Left renal pelvis (tissue), 4 donors: ENCODE results near the gene CDYL2. TPM values are rescaled to one million over a fixed set of nuclear protein-coding genes. Genes with fewer than 3 reads are reported as not detected.

ENCODE experiments used
- DNase-seq, 4 donors: peaks; one replicate each; pipeline ENCODE4 v3.0.0-alpha.2; 2013; ENCODE audit warnings: low read depth in 4 of 4, low spot score in 3 of 4
- polyA plus RNA-seq, 4 donors: library from polyadenylated mRNA; unstranded; fragments of 120-200 nt; gene quantifications; one replicate each; pipeline ENCODE4 v1.2.1, GENCODE V29; 2013; ENCODE audit not compliant: insufficient read length in 4 of 4

Gene CDYL2
- polyA plus RNA-seq, 4 donors: 6.5 to 7.3 (median 7.2) TPM

- no peak for DNase-seq
These were observed 87.7 kb downstream of the CDYL2 start for GRCh38 chr16:80716564-80717139.

DNA sequence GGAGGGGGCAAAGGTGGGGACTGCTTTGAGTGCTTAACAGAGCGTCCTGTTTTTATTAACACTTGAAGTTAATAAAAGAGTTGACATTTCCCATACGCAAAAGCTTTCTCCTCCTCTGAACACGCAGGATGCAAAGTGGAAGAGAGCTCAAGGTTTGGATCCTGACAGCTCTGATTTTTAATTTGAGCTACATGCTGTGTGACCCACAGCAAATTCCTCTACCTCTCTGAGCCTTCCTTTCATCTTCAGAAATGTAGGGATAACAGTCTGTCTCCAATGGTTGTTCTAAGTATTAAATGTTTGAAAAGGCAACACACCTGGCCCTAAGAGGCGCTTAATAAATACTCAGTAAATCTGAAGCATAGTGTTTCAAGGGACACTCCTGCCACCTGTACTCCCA, 93.0 kb downstream of the CDYL2 start:
- DNase-seq: no peak

- no peak for DNase-seq
These were observed 93.5 kb downstream of the CDYL2 start for GRCh38 chr16:80710918-80711317.

DNA sequence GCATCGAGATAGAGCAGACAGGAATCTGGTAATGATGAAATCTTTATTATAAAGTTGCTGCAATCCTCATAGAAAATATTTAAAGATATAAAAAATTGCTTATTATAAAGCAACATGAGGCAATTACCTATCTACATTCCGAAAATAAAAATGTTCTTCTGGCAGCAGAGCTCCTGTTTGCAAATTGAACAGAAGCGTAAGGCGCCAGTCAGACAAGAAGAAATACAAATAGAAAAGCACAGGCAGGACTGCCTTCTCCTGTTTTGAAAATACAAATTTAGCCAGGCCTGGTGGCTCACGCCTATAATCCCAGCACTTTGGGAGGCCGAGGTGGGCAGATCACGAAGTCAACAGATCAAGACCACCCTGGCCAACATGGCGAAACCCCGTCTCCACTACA, 95.6 kb downstream of the CDYL2 start:
- no peak for DNase-seq

DNA sequence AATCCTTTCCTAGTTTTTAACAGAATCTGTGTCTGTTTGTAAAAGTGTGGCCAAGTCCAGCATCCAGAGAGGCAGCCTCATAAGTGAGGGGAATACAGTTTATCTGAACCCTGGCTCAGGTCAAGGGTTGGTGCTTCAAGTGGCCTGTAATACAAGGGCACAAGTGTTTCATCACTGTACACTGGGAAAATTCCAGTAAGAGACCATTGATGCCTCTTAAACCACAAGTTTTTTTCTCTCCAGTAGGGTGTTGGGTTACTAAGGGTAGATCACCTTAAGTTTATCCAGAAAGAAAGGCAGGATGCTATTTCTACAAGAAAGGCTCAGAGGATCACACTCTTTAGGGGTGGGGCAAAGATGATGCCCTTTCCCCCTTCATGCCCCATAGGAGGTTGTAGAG, 96.7 kb downstream of the CDYL2 start:
- DNase-seq: no peak

- no peak for DNase-seq
These were observed 98.8 kb downstream of the CDYL2 start for GRCh38 chr16:80705596-80705995.

DNA sequence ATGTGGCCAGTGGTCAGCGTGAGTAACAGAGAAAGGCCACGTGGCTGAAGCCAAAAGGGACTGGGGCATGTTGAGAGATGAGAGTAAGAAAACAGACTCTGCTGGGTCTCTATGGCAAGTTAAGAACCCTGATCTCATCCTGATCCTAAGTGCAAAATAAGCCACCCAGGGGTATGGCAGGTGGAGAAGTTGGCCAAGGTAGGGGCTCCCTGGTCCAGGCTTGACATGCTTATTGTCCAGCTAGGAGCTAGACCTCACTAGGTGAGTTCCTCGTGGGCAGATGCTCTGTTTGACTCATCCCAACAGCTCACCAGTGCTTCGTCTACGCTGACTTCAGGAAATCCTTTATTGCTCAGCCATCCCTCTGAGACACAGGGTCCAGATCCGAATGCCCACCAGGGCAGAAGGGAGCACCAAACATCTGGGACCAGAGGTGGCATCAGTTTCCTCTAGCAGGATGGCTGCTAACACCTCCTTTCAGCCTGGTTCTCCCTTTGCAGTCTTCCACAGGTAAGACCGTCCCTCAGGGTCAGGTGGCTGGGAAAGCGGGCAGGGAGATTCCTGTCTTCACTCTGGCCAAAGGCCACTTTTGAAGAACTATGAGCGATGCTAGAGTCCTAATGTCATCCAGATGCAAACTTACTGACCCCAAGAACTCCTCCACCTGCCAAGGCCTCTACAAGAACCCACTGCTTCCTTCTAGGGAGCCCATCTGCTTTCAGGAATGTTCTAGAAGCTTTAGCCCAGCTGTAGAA, 99.5 kb downstream of the CDYL2 start:
- DNase-seq: no peak

- DNase-seq: no peak
These were observed 101.0 kb downstream of the CDYL2 start for GRCh38 chr16:80703131-80704071.

DNA sequence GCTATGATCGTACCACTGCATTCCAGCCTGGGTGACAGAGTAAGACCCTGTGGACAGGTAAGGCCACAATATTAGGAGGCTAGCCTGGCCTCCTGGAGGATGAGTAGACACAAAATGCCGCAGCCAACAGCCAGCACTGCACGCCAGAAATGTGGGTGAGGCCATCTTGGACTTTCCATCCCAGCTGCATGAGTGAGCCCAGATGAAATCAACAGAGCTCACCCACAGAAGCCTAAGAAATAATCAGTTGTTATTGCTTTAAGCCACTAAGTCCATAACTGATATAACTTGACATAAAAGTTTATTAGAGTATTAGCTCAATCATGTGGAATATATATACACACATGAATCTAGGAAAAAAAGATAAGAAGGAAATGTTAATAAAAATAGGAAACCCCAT, 101.7 kb downstream of the CDYL2 start:
- no peak for DNase-seq

DNA sequence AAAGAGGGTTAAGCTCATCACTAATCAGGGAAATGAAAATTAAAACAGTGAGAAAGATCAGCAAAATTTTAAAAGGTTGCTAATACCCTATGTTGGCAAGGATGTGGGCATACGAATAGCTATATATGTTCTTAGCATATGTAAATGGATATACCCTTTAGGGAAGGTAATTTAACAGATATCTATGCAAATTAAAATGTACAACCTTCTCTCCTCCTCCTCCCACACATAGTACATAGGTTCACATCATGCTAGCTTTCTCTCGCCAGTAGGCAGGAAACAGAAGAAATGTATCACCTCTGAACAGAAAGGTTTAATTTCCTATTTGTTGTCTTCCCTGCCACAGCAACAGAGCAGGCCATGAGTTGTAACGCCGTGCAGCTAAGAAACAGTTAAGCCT, 103.8 kb downstream of the CDYL2 start:
- no peak for DNase-seq

- DNase-seq: no peak
These were observed 109.4 kb downstream of the CDYL2 start for GRCh38 chr16:80695020-80695419.

GRCh38 chr16:80693553-80693952, 110.8 kb downstream of the CDYL2 start:
- DNase-seq: no peak

DNA sequence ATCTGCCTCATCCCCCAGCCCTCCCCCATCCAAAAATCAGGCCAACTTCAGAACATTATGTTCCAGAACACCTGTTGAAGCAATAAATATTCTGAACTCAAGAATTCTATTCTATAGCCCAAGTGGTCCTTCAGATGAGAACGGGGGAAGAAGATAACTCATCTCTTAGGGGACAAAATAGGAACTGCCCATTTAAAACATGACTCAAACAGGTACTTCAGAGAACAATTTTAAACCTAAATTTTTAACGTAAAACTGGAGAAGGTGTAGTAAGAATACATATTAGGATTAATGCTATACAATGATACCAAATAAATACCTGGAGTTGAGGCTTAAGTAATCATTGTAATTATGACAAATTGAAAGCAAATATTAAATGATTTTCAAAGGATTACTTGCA, 112.1 kb downstream of the CDYL2 start:
- DNase-seq: no peak

DNA sequence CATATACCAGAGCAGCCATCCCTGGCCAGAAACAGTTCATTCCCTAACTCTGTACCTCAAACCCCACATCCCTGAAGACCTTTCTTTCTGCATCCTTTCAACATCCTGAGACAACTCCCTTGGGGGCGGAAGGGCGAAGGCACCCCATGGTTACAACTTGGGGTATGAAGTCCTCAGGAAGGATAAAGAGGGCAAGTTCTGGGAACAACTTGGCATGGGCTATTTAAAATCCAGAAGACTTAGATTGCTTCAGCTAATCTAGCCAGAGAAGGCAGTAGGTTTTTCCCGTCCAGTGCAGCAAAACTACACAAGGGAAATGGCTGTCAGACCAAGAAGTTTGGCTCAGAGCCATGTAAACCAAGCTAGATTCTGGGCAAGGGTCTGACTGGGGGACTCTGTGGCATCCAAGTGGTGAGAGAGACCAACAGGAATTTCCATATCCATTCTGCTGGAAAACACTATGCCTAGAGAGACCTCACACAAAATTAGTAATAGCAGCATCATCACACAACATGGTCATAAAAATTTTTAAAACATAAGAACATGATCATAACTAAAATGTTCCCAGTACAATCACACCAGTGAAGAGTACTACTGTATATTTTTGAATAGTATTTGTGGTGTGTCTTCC, 113.2 kb downstream of the CDYL2 start:
- DNase-seq: no peak

DNA sequence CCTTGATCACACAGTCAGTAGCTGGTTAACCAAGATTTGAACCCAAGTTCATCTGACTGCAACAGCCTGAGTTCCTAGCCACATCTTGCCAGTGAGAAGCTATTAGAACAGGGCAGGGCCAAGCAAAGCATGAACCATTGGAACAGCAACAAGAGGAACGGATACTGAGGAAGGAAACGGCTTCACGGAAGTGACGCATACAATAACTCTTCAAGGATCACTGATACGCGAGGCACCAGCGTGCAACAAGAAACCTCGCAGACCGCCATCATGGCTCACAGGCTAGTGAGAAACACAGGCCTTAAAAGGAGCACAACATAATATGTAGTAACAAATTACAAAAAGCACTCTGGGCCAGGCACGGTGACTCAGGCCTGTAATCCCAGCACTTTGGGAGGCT, 114.9 kb downstream of the CDYL2 start:
- no peak for DNase-seq

DNA sequence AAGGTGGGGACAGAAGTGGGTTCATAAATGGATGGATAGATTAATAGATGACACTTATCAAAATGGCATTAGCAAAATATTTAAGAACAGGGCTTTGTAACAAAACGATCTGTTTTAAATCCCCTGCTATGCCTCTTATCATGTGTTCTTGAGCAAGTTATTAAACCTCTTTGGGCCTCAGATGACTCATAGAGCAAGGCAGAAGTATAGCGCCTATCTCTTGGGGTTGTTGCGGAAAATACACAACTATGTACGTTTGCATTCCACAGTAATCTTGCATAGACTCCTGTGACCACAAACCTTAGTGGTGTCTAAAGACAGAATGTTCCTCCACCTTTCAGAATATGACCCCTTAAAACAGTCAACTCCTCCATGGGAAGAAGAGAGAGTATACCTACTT, 116.8 kb downstream of the CDYL2 start:
- no peak for DNase-seq

DNA sequence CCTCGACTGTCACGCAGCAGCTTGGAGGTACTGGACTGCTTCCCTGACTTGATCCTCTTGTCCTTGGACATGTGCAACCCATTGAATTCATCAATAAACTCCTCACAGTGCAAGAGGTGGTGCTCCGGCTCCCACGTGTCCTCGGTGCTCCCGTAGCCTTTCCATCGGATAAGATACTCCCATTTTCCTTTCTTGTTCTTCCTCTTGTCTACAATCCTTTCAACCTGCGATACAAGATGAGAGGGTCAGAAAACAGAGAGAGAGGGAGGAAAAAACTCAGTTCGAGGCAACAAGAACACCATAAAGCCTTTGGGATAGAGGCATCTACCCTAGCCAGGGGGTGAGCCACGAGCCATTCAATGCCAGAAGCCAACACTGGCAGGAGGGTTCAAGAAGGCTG, 119.5 kb downstream of the CDYL2 start:
- no peak for DNase-seq

GRCh38 chr16:80684136-80684765, 120.1 kb downstream of the CDYL2 start:
- DNase-seq: no peak

GRCh38 chr16:80683646-80684045, 120.8 kb downstream of the CDYL2 start:
- DNase-seq: no peak

GRCh38 chr16:80682421-80683070, 121.9 kb downstream of the CDYL2 start:
- DNase-seq: no peak
